ENCODE data around the gene FAM81B.

- TF ChIP-seq CTCF (optimal IDR thresholded peaks at IDR 0.05 in 1 of 3, IDR thresholded peaks at IDR 0.05 in 1 of 3, conservative IDR thresholded peaks at IDR 0.05 in 1 of 3; ENCODE audit: extremely low read depth in 1 of 3, insufficient read depth in 2 of 3, low read length in 3 of 3) (no peak), EZH2 (IDR thresholded peaks at IDR 0.05; ENCODE audit: low read length) (no peak)
Observed at GRCh38 chr5:95411474-95411873, 20.3 kb downstream of the FAM81B start.
